ENCODE data around the gene RABAC1. TPM values are rescaled to one million over a fixed set of nuclear protein-coding genes. Genes with fewer than 3 reads are reported as not detected.

The RABAC1 gene
- total and polyA plus RNA-seq, 2 of the 4 experiments (the other 2 are of a cell fraction) = 117 to 276 TPM

DNA sequence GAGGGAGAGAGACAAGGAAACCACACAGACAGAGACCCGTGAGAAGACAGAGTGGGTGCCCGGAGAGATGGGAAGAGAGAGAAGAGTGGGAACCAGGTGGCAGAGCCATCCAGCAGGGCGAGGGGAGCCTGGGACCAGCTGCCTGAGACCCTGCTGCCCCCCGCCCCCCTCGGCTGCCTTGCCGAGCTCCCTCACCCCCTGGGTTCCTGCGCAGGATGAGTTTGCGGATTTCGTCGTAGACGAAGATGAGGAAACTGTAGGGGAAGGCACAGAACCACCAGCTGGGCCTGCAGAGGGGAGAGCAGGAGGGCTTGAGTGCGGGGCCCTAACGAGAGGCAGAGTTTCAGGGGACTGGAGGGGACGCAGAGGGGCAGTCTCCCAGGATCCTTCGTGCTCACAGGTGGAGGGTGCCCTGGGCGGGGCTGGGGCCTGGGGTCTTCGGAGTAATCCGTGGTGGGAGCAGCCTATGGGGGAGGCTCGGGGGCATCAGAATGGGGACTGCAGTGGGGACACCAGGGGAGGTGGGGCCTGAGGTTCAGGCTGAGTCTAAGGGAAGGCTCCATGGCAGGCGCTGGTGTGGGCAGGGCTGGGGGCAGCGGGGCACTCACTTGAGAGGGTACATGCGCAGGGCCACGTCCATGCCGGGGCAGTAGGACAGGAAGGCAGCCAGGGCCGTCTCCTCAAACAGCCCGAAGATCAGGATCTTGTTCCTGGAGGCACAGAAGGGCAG is 8.1 kb upstream of the RABAC1 start:
- Histone ChIP-seq H3K4me1 (ENCODE audit: control insufficient read depth, insufficient read depth, low read length) (no peaks in the 10 kb centered on the region), H3K9ac (ENCODE audit: low read depth, low read length) (no peak overlapping the region), H3K79me1 (ENCODE audit: low read depth in 1 of 2, low read length in 2 of 2) (no peaks in the 10 kb centered on the region), H4K5ac (ENCODE audit: low read depth, low read length) (no peak overlapping the region), H2BK15ac (ENCODE audit: low read depth, low read length) (no peak overlapping the region), H3K56ac (ENCODE audit: extremely low read depth, insufficient read depth, low read length) (no peak overlapping the region), H3K4me2 (ENCODE audit: low read depth, low read length) (no peak overlapping the region), H2BK5ac (ENCODE audit: low read depth, low read length, poor library complexity, severe bottlenecking) (no peak overlapping the region), H3K14ac (replicated peaks; ENCODE audit: low read depth, low read length) (no peak overlapping the region), H3K9me1 (ENCODE audit: insufficient read depth, low read length) (no peaks in the 10 kb centered on the region), H3K36me3 (ENCODE audit: control insufficient read depth, insufficient read depth, low read length) (no peaks in the 10 kb centered on the region), H4K8ac (ENCODE audit: low read depth in 2 of 2, low read length in 2 of 2) (no peak overlapping the region), H4K20me1 (ENCODE audit: insufficient read depth, low read length) (no peaks in the 10 kb centered on the region), H2AFZ (replicated peaks; ENCODE audit: low read length, poor library complexity) (no peak overlapping the region), H3K18ac (ENCODE audit: low read depth, low read length) (no peak overlapping the region), H4K91ac (ENCODE audit: insufficient read depth, low read depth, low read length) (no peak overlapping the region), H3K27ac (ENCODE audit: insufficient read depth, low read length) (no peak overlapping the region), H3K9me3 (ENCODE audit: control insufficient read depth, insufficient read depth, low read length) (no peaks in the 10 kb centered on the region), H2BK120ac (ENCODE audit: low read depth, low read length) (no peak overlapping the region), H3K4ac (ENCODE audit: low read depth, low read length) (no peak overlapping the region), H3K27me3 (ENCODE audit: control insufficient read depth, insufficient read depth, low read length) (peaks cover 25% of the 10 kb centered on the region), H3K4me3 (ENCODE audit: insufficient read depth, low read depth, low read length) (no peak overlapping the region), H3K23ac (ENCODE audit: low read depth, low read length) (no peak overlapping the region), H2BK20ac (ENCODE audit: low read depth, low read length) (no peak overlapping the region), H2AK5ac (ENCODE audit: low read depth, low read length) (no peak overlapping the region), H2AK9ac (replicated peaks; ENCODE audit: low read depth, low read length, poor library complexity) (no peak overlapping the region)
- no TSS peak for BruUV-seq (replicated peaks)
- POLR2A ChIA-PET (ENCODE audit: unreplicated experiment) = no interaction called here
- intact Hi-C loops (cut with micrococcal nuclease) = no loop called here
- ATAC-seq (ENCODE audit: low read depth) (no peak), DNase-seq (no peak)
- no peak for TF ChIP-seq CHD1 (IDR thresholded peaks at IDR 0.05; ENCODE audit: low read depth, low read length)
- TF ChIP-seq BHLHE40 (IDR thresholded peaks at IDR 0.05; ENCODE audit: low read depth, low read length) = no peak
- no peak for TF ChIP-seq NFE2L2 (IDR thresholded peaks at IDR 0.05; ENCODE audit: low read depth, low read length)
- TF ChIP-seq SMC3 (IDR thresholded peaks at IDR 0.05; ENCODE audit: low read depth, low read length) = no peak
- no peak for TF ChIP-seq MAFK (IDR thresholded peaks at IDR 0.05; ENCODE audit: low read depth, low read length)
- TF ChIP-seq, protein P1, sequence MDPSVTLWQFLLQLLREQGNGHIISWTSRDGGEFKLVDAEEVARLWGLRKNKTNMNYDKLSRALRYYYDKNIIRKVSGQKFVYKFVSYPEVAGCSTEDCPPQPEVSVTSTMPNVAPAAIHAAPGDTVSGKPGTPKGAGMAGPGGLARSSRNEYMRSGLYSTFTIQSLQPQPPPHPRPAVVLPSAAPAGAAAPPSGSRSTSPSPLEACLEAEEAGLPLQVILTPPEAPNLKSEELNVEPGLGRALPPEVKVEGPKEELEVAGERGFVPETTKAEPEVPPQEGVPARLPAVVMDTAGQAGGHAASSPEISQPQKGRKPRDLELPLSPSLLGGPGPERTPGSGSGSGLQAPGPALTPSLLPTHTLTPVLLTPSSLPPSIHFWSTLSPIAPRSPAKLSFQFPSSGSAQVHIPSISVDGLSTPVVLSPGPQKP (IDR thresholded peaks at IDR 0.05; ENCODE audit: borderline replicate concordance, low read depth, low read length) = no peak
- TF ChIP-seq, protein P2, sequence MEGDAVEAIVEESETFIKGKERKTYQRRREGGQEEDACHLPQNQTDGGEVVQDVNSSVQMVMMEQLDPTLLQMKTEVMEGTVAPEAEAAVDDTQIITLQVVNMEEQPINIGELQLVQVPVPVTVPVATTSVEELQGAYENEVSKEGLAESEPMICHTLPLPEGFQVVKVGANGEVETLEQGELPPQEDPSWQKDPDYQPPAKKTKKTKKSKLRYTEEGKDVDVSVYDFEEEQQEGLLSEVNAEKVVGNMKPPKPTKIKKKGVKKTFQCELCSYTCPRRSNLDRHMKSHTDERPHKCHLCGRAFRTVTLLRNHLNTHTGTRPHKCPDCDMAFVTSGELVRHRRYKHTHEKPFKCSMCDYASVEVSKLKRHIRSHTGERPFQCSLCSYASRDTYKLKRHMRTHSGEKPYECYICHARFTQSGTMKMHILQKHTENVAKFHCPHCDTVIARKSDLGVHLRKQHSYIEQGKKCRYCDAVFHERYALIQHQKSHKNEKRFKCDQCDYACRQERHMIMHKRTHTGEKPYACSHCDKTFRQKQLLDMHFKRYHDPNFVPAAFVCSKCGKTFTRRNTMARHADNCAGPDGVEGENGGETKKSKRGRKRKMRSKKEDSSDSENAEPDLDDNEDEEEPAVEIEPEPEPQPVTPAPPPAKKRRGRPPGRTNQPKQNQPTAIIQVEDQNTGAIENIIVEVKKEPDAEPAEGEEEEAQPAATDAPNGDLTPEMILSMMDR (conservative IDR thresholded peaks at IDR 0.05; ENCODE audit: low read depth, low read length) = no peak
- no peak for TF ChIP-seq RAD21 (IDR thresholded peaks at IDR 0.05; ENCODE audit: low read length)
- TF ChIP-seq MXI1 (IDR thresholded peaks at IDR 0.05; ENCODE audit: borderline replicate concordance, low read depth, low read length) = no peak
- TF ChIP-seq POLR2A (IDR thresholded peaks at IDR 0.05; ENCODE audit: low read depth, low read length) = no peak
- TF ChIP-seq MAZ (IDR thresholded peaks at IDR 0.05; ENCODE audit: borderline replicate concordance, low read depth, low read length) = no peak
- CTCF ChIA-PET = no interaction called here
- in situ Hi-C loops (cut with MboI; ENCODE audit: low sequenced_read_pairs) = no loop called here
- dilution Hi-C loops (cut with HindIII; ENCODE audit: low sequenced_read_pairs, unreplicated experiment) = no loop called here
- WGBS, 2 experiments (ENCODE audit: extremely low coverage in 2 of 2, insufficient read length in 1 of 2) = 65% methylated on average over 13 of the region's 26 CpGs; no CpG with 5 or more reads in 1 of the 2 experiments

Data from IMR-90 (cell line).